K562 (cell line): ENCODE results near the gene HES5. TPM values are rescaled to one million over a fixed set of nuclear protein-coding genes. Genes with fewer than 3 reads are reported as not detected.

Experiments used
- HNRNPL ChIP-seq: fragments of 200-400 bp; formaldehyde crosslinking; IDR thresholded peaks from 2 replicates; pipeline ENCODE4 v1.6.1; 2017; ENCODE audit warnings: low read depth, mild to moderate bottlenecking, low read length
- TBL1XR1 ChIP-seq, 2 experiments: IDR thresholded peaks; 2 replicates each; pipeline ENCODE4 v1.6.1; 2012; ENCODE audit warnings: improper control_type of control experiment in 2 of 2, low read length in 2 of 2, mild to moderate bottlenecking in 1 of 2
- ZNF668 ChIP-seq: fragments of 250-450 bp; sonication (Bioruptor Pico); IDR thresholded peaks from 2 replicates; pipeline ENCODE4 v1.8.0; 2022; ENCODE audit warnings: mild to moderate bottlenecking, inconsistent platforms
- ZSCAN32 ChIP-seq: fragments of 450-650 bp; formaldehyde crosslinking; IDR thresholded peaks from 2 replicates; pipeline ENCODE4 v1.4.0; 2020; ENCODE audit warnings: mild to moderate bottlenecking, moderate library complexity
- polyA plus RNA-seq, 8 experiments: library from polyadenylated mRNA; depleted of rRNA in 4 of 8; stranded (reverse) in 5 of 8; unstranded in 3 of 8; fragments of >200 nt; fragmentation: Nextera tagmentation in 2 of 8; fragmentation: Illumina TruSeq in 1 of 8; extraction: Ambion mirVana in 2 of 8; extraction: Trizol in 1 of 8; gene quantifications; 2 replicates each; pipeline versions ENCODE4 v1.2.1 to v1.2.3, GENCODE V29; 2011 to 2014; ENCODE audit warnings: inconsistent platforms in 1 of 8, missing spikeins in 1 of 8
- total RNA-seq, 7 experiments: library from RNA; depleted of rRNA in 6 of 7; stranded (reverse); fragments of >200 nt in 6 of 7; fragmentation: Illumina TruSeq in 2 of 7; extraction: Trizol in 2 of 7; gene quantifications; 2 replicates each; pipeline versions ENCODE4 v1.2.1 to v1.2.3, GENCODE V29; 2011 to 2021; ENCODE audit warnings: low replicate concordance in 1 of 7
- TF ChIP-seq, protein P1 (sequence below): fragments of 450-650 bp; IDR thresholded peaks from 2 replicates; pipeline ENCODE4 v1.6.1; 2017; ENCODE audit warnings: antibody characterized with exemption, mild to moderate bottlenecking
- TF ChIP-seq, protein P2 (sequence below): fragments of 450-650 bp; IDR thresholded peaks from 2 replicates; pipeline ENCODE4 v1.6.1; 2016; ENCODE audit warnings: mild to moderate bottlenecking, moderate library complexity
- TF ChIP-seq, protein P3 (sequence below): fragments of 450-650 bp; IDR thresholded peaks from 2 replicates; pipeline ENCODE4 v1.7.1; 2018; ENCODE audit warnings: mild to moderate bottlenecking, low read depth; ENCODE audit not compliant: partially characterized antibody

HES5 gene
- total and polyA plus RNA-seq, 9 of the 15 experiments (the other 6 are each of a cell fraction or from before 2014, with no cell fraction given): not detected

DNA sequence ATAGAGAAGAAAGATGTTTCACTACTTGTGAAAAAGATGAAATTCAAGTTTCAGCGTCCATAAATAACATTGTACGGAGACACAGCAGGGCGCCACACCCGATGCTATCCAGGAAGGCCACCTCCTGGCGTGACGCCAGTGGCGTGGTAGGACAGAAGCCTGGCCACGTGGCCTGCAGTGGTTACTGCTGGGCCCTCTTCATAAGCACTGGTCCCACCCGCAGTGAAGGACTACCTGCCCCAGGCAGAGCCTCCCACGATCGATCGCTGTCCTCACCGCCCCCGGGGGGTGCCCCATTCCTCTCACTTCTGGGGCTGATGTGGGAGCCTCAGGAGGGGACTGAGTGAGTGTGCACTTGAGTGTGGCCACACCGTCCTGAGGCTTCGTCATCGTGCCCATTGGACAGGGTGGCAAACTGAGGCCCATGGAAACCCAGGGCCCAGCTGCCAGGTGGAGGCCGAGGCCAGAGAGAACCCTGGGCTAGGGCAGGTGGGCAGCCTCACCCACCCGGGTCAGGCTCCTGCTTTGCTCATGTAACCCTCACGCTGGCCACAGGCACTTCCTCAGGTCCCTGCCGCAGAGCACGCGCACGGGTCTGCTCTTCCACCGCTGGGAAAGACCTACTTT, 11.7 kb upstream of the HES5 start (continued):
- TF ChIP-seq, protein P1, sequence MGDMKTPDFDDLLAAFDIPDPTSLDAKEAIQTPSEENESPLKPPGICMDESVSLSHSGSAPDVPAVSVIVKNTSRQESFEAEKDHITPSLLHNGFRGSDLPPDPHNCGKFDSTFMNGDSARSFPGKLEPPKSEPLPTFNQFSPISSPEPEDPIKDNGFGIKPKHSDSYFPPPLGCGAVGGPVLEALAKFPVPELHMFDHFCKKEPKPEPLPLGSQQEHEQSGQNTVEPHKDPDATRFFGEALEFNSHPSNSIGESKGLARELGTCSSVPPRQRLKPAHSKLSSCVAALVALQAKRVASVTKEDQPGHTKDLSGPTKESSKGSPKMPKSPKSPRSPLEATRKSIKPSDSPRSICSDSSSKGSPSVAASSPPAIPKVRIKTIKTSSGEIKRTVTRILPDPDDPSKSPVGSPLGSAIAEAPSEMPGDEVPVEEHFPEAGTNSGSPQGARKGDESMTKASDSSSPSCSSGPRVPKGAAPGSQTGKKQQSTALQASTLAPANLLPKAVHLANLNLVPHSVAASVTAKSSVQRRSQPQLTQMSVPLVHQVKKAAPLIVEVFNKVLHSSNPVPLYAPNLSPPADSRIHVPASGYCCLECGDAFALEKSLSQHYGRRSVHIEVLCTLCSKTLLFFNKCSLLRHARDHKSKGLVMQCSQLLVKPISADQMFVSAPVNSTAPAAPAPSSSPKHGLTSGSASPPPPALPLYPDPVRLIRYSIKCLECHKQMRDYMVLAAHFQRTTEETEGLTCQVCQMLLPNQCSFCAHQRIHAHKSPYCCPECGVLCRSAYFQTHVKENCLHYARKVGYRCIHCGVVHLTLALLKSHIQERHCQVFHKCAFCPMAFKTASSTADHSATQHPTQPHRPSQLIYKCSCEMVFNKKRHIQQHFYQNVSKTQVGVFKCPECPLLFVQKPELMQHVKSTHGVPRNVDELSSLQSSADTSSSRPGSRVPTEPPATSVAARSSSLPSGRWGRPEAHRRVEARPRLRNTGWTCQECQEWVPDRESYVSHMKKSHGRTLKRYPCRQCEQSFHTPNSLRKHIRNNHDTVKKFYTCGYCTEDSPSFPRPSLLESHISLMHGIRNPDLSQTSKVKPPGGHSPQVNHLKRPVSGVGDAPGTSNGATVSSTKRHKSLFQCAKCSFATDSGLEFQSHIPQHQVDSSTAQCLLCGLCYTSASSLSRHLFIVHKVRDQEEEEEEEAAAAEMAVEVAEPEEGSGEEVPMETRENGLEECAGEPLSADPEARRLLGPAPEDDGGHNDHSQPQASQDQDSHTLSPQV: peak; percentile 94
- TF ChIP-seq, protein P2, sequence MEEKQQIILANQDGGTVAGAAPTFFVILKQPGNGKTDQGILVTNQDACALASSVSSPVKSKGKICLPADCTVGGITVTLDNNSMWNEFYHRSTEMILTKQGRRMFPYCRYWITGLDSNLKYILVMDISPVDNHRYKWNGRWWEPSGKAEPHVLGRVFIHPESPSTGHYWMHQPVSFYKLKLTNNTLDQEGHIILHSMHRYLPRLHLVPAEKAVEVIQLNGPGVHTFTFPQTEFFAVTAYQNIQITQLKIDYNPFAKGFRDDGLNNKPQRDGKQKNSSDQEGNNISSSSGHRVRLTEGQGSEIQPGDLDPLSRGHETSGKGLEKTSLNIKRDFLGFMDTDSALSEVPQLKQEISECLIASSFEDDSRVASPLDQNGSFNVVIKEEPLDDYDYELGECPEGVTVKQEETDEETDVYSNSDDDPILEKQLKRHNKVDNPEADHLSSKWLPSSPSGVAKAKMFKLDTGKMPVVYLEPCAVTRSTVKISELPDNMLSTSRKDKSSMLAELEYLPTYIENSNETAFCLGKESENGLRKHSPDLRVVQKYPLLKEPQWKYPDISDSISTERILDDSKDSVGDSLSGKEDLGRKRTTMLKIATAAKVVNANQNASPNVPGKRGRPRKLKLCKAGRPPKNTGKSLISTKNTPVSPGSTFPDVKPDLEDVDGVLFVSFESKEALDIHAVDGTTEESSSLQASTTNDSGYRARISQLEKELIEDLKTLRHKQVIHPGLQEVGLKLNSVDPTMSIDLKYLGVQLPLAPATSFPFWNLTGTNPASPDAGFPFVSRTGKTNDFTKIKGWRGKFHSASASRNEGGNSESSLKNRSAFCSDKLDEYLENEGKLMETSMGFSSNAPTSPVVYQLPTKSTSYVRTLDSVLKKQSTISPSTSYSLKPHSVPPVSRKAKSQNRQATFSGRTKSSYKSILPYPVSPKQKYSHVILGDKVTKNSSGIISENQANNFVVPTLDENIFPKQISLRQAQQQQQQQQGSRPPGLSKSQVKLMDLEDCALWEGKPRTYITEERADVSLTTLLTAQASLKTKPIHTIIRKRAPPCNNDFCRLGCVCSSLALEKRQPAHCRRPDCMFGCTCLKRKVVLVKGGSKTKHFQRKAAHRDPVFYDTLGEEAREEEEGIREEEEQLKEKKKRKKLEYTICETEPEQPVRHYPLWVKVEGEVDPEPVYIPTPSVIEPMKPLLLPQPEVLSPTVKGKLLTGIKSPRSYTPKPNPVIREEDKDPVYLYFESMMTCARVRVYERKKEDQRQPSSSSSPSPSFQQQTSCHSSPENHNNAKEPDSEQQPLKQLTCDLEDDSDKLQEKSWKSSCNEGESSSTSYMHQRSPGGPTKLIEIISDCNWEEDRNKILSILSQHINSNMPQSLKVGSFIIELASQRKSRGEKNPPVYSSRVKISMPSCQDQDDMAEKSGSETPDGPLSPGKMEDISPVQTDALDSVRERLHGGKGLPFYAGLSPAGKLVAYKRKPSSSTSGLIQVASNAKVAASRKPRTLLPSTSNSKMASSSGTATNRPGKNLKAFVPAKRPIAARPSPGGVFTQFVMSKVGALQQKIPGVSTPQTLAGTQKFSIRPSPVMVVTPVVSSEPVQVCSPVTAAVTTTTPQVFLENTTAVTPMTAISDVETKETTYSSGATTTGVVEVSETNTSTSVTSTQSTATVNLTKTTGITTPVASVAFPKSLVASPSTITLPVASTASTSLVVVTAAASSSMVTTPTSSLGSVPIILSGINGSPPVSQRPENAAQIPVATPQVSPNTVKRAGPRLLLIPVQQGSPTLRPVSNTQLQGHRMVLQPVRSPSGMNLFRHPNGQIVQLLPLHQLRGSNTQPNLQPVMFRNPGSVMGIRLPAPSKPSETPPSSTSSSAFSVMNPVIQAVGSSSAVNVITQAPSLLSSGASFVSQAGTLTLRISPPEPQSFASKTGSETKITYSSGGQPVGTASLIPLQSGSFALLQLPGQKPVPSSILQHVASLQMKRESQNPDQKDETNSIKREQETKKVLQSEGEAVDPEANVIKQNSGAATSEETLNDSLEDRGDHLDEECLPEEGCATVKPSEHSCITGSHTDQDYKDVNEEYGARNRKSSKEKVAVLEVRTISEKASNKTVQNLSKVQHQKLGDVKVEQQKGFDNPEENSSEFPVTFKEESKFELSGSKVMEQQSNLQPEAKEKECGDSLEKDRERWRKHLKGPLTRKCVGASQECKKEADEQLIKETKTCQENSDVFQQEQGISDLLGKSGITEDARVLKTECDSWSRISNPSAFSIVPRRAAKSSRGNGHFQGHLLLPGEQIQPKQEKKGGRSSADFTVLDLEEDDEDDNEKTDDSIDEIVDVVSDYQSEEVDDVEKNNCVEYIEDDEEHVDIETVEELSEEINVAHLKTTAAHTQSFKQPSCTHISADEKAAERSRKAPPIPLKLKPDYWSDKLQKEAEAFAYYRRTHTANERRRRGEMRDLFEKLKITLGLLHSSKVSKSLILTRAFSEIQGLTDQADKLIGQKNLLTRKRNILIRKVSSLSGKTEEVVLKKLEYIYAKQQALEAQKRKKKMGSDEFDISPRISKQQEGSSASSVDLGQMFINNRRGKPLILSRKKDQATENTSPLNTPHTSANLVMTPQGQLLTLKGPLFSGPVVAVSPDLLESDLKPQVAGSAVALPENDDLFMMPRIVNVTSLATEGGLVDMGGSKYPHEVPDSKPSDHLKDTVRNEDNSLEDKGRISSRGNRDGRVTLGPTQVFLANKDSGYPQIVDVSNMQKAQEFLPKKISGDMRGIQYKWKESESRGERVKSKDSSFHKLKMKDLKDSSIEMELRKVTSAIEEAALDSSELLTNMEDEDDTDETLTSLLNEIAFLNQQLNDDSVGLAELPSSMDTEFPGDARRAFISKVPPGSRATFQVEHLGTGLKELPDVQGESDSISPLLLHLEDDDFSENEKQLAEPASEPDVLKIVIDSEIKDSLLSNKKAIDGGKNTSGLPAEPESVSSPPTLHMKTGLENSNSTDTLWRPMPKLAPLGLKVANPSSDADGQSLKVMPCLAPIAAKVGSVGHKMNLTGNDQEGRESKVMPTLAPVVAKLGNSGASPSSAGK: peak; percentile 92
- no peak for TF ChIP-seq ZNF668
- TF ChIP-seq TBL1XR1 (IDR thresholded peaks at IDR 0.05; ENCODE audit: low read length in 2 of 2): no peak
- no peak for TF ChIP-seq HNRNPL
- TF ChIP-seq, protein P3, sequence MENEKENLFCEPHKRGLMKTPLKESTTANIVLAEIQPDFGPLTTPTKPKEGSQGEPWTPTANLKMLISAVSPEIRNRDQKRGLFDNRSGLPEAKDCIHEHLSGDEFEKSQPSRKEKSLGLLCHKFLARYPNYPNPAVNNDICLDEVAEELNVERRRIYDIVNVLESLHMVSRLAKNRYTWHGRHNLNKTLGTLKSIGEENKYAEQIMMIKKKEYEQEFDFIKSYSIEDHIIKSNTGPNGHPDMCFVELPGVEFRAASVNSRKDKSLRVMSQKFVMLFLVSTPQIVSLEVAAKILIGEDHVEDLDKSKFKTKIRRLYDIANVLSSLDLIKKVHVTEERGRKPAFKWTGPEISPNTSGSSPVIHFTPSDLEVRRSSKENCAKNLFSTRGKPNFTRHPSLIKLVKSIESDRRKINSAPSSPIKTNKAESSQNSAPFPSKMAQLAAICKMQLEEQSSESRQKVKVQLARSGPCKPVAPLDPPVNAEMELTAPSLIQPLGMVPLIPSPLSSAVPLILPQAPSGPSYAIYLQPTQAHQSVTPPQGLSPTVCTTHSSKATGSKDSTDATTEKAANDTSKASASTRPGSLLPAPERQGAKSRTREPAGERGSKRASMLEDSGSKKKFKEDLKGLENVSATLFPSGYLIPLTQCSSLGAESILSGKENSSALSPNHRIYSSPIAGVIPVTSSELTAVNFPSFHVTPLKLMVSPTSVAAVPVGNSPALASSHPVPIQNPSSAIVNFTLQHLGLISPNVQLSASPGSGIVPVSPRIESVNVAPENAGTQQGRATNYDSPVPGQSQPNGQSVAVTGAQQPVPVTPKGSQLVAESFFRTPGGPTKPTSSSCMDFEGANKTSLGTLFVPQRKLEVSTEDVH: no peak
- TF ChIP-seq ZSCAN32 (CRISPR knock-in tag): no peak
